ENCODE data around the gene AP2A2. TPM values are rescaled to one million over a fixed set of nuclear protein-coding genes. Genes with fewer than 3 reads are reported as not detected.
A peak's percentile ranks its signal among the peaks of the same experiment; 100 is the strongest.

AP2A2 gene
- polyA plus RNA-seq, 4 donors, result 30.5 to 67.3 (median 45.0) TPM

DNA sequence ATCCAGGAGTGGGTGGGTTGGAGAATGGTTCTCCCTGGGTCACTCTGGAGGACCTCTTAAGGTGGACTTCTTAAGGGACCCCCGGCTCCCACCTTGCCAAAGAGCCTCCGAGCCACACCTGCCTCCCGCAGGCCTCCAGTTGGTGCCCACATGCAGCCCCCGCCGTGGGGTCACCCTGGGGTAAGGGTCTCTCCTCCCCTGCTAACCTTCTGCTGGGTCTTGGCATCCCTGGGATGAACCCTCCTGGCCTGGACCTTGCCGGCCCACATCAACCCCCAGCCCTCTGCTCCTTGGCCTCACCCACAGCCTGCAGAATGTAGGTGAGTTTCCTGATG lies 123.4 kb downstream of the AP2A2 start:
- no peak for FAIRE-seq
- H3K36me3 ChIP-seq (ENCODE audit: control insufficient read depth in 3 of 3, insufficient read depth in 2 of 3, low read depth in 1 of 3, low read length in 3 of 3), result no peaks in the 10 kb centered on the region

GRCh38 chr11:1049431-1049891 lies 123.8 kb downstream of the AP2A2 start:
- FAIRE-seq (no peak), DNase-seq (no peak)
- 14 to 50% (median 34%) methylated on average over 13 of the region's 13 CpGs for WGBS, 3 donors
- no peaks in the 10 kb centered on the region for H3K9me3 ChIP-seq (ENCODE audit: control insufficient read depth in 2 of 2, insufficient read depth in 1 of 2, low read depth in 1 of 2, low read length in 1 of 2)
- no peak overlapping the region for H3K4me3 ChIP-seq (ENCODE audit: low read depth in 1 of 3, low read length in 3 of 3)
- H3K27me3 ChIP-seq (ENCODE audit: control insufficient read depth in 3 of 3, insufficient read depth in 3 of 3, low read length in 3 of 3), result peaks cover 0 to 2% (median 0%) of the 10 kb centered on the region in 3 donors
- peaks cover 0 to 14% (median under 1%) of the 10 kb centered on the region in 3 donors for H3K4me1 ChIP-seq (ENCODE audit: control insufficient read depth in 3 of 3, insufficient read depth in 2 of 3, low read depth in 1 of 3, low read length in 2 of 3)
- no peak overlapping the region for H3K27ac ChIP-seq (ENCODE audit: low read depth in 1 of 3, low read length in 2 of 3)
- H3K36me3 ChIP-seq (ENCODE audit: control insufficient read depth in 3 of 3, insufficient read depth in 2 of 3, low read depth in 1 of 3, low read length in 3 of 3), result no peaks in the 10 kb centered on the region

More for the DNA sequence above, 123.4 kb downstream of the AP2A2 start:
- WGBS, 3 donors, result 60 to 81% (median 60%) methylated on average over 6 of the region's 6 CpGs
- no peak for DNase-seq
- H3K27me3 ChIP-seq (ENCODE audit: control insufficient read depth in 3 of 3, insufficient read depth in 3 of 3, low read length in 3 of 3), result peaks cover 0 to 2% (median 0%) of the 10 kb centered on the region in 3 donors
- no peak overlapping the region for H3K27ac ChIP-seq (ENCODE audit: low read depth in 1 of 3, low read length in 2 of 3)
- peaks cover 0 to 10% (median 0%) of the 10 kb centered on the region in 3 donors for H3K4me1 ChIP-seq (ENCODE audit: control insufficient read depth in 3 of 3, insufficient read depth in 2 of 3, low read depth in 1 of 3, low read length in 2 of 3)
- H3K4me3 ChIP-seq (ENCODE audit: low read depth in 1 of 3, low read length in 3 of 3), result no peak overlapping the region
- H3K9me3 ChIP-seq (ENCODE audit: control insufficient read depth in 2 of 2, insufficient read depth in 1 of 2, low read depth in 1 of 2, low read length in 1 of 2), result no peaks in the 10 kb centered on the region

DNA sequence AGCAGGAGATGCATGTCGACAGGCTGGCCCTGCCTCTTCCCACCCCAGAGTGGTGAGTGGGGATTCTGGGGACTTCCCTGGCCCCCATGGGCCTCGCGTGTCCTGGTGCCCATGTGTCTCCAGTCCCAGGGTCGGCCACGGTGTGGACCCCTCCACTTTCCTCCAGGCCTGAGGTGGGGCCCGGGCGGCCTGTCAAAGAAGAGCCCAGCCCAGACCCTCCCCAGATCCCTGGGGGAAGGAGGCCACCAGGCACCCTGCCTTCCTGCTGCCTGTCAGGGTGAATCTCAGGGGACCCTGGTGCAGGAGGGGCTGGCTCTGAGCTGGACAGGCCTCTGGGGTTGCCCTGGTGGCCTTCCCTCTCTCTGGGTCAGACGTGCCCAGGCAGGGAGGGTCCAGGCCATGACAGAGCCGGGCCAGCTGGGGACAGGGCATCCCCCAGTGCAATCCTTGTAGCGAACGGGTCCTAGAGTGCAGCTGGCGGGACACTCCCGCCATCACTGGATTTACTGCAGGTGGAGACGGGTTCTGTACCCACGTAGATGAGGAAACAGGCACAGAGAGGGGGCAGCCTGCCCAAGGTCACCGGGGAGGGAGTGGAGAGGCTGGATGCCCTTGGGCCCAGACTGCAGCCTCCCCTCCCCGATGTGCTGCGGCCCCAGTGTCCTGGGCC lies 124.4 kb downstream of the AP2A2 start:
- no peak overlapping the region for H3K4me3 ChIP-seq (ENCODE audit: low read depth in 1 of 3, low read length in 3 of 3)
- DNase-seq, result no peak
- H3K36me3 ChIP-seq (ENCODE audit: control insufficient read depth in 3 of 3, insufficient read depth in 2 of 3, low read depth in 1 of 3, low read length in 3 of 3), result no peaks in the 10 kb centered on the region
- H3K27ac ChIP-seq (ENCODE audit: low read depth in 1 of 3, low read length in 2 of 3), result no peak overlapping the region
- 41 to 73% (median 61%) methylated on average over 18 of the region's 18 CpGs for WGBS, 3 donors
- peaks cover 0 to 20% (median 2%) of the 10 kb centered on the region in 3 donors for H3K4me1 ChIP-seq (ENCODE audit: control insufficient read depth in 3 of 3, insufficient read depth in 2 of 3, low read depth in 1 of 3, low read length in 2 of 3)
- peaks cover 0 to 2% (median 0%) of the 10 kb centered on the region in 3 donors for H3K27me3 ChIP-seq (ENCODE audit: control insufficient read depth in 3 of 3, insufficient read depth in 3 of 3, low read length in 3 of 3)
- no peak for FAIRE-seq
- no peaks in the 10 kb centered on the region for H3K9me3 ChIP-seq (ENCODE audit: control insufficient read depth in 2 of 2, insufficient read depth in 1 of 2, low read depth in 1 of 2, low read length in 1 of 2)

- Histone ChIP-seq H3K4me3 (ENCODE audit: low read depth in 1 of 3, low read length in 3 of 3) (no peak overlapping the region), H3K36me3 (ENCODE audit: control insufficient read depth in 3 of 3, insufficient read depth in 2 of 3, low read depth in 1 of 3, low read length in 3 of 3) (no peaks in the 10 kb centered on the region), H3K27me3 (ENCODE audit: control insufficient read depth in 3 of 3, insufficient read depth in 3 of 3, low read length in 3 of 3) (peaks cover 0 to 2% (median 0%) of the 10 kb centered on the region in 3 donors), H3K4me1 (ENCODE audit: control insufficient read depth in 3 of 3, insufficient read depth in 2 of 3, low read depth in 1 of 3, low read length in 2 of 3) (peaks cover 0 to 24% (median 2%) of the 10 kb centered on the region in 3 donors), H3K27ac (ENCODE audit: low read depth in 1 of 3, low read length in 2 of 3) (no peak overlapping the region), H3K9me3 (ENCODE audit: control insufficient read depth in 2 of 2, insufficient read depth in 1 of 2, low read depth in 1 of 2, low read length in 1 of 2) (no peaks in the 10 kb centered on the region)
- WGBS, 3 donors, result 12 to 44% (median 34%) methylated on average over 33 to 39 of the region's 39 CpGs
- DNase-seq, result peak; percentile 85
- FAIRE-seq, result no peak
These were observed 125.1 kb downstream of the AP2A2 start for GRCh38 chr11:1050581-1051355.

GRCh38 chr11:1051356-1052132 lies 125.9 kb downstream of the AP2A2 start:
- H3K4me1 ChIP-seq (ENCODE audit: control insufficient read depth in 3 of 3, insufficient read depth in 2 of 3, low read depth in 1 of 3, low read length in 2 of 3), result peaks cover 0 to 24% (median 2%) of the 10 kb centered on the region in 3 donors
- no peak overlapping the region for H3K4me3 ChIP-seq (ENCODE audit: low read depth in 1 of 3, low read length in 3 of 3)
- 48 to 67% (median 53%) methylated on average over 12 to 15 of the region's 15 CpGs for WGBS, 3 donors
- H3K27me3 ChIP-seq (ENCODE audit: control insufficient read depth in 3 of 3, insufficient read depth in 3 of 3, low read length in 3 of 3), result peaks cover 0 to 2% (median 0%) of the 10 kb centered on the region in 3 donors
- no peak for FAIRE-seq
- H3K9me3 ChIP-seq (ENCODE audit: control insufficient read depth in 2 of 2, insufficient read depth in 1 of 2, low read depth in 1 of 2, low read length in 1 of 2), result no peaks in the 10 kb centered on the region
- DNase-seq, result no peak
- H3K36me3 ChIP-seq (ENCODE audit: control insufficient read depth in 3 of 3, insufficient read depth in 2 of 3, low read depth in 1 of 3, low read length in 3 of 3), result no peaks in the 10 kb centered on the region
- H3K27ac ChIP-seq (ENCODE audit: low read depth in 1 of 3, low read length in 2 of 3), result no peak overlapping the region

GRCh38 chr11:1052133-1053011 lies 126.7 kb downstream of the AP2A2 start:
- Histone ChIP-seq H3K27ac (ENCODE audit: low read depth in 1 of 3, low read length in 2 of 3) (no peak overlapping the region), H3K9me3 (ENCODE audit: control insufficient read depth in 2 of 2, insufficient read depth in 1 of 2, low read depth in 1 of 2, low read length in 1 of 2) (no peaks in the 10 kb centered on the region), H3K36me3 (ENCODE audit: control insufficient read depth in 3 of 3, insufficient read depth in 2 of 3, low read depth in 1 of 3, low read length in 3 of 3) (no peaks in the 10 kb centered on the region), H3K4me3 (ENCODE audit: low read depth in 1 of 3, low read length in 3 of 3) (no peak overlapping the region), H3K27me3 (ENCODE audit: control insufficient read depth in 3 of 3, insufficient read depth in 3 of 3, low read length in 3 of 3) (peaks cover 0 to 2% (median 0%) of the 10 kb centered on the region in 3 donors), H3K4me1 (ENCODE audit: control insufficient read depth in 3 of 3, insufficient read depth in 2 of 3, low read depth in 1 of 3, low read length in 2 of 3) (peaks cover 0 to 24% (median 2%) of the 10 kb centered on the region in 3 donors)
- no peak for DNase-seq
- WGBS, 3 donors, result 70 to 84% (median 77%) methylated on average over 24 to 25 of the region's 25 CpGs
- no peak for FAIRE-seq

DNA sequence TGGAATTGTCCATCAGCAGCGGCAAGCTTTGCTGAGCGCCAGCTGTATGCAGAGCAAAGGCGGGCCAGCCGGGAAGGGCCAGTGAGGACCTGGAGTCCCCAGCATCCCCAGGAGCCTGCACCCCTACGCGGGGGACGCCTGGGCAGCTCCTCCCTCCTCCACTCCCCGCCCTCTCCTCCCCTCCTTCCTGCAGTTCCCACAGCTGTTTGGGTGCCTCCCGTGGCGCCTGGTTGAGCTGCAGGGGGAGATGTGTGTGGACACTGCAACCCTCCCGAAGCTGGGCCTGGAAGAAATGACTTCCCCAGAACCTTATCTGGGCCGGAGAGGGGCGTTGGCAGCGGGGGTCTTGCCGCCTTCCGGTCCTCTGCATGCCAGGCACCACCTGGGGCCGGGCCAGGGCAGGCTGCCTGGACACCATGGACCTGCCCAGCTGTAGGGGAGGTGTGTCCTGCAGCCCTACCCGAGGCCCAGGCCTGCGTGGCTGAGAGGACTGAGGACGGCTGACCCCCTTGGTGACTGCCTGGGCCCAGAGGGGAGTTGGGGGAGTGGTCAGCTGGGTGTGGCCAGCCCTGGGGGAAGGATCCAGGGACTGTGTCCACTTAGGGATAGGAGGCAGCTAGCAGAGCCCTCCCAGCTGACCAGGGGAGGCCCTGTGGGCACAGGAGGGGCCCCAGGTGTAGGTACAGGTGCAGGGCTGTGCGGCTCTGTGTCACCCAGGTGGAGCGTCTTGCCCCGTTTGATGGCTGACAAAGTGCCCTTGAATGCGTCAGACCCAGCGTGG lies 127.6 kb downstream of the AP2A2 start:
- FAIRE-seq, result no peak

More for the DNA sequence above, 127.6 kb downstream of the AP2A2 start:
- peak; percentile 28 to 37 for DNase-seq
- Histone ChIP-seq H3K27me3 (ENCODE audit: control insufficient read depth in 3 of 3, insufficient read depth in 3 of 3, low read length in 3 of 3) (peaks cover 0 to 2% (median 0%) of the 10 kb centered on the region in 3 donors), H3K36me3 (ENCODE audit: control insufficient read depth in 3 of 3, insufficient read depth in 2 of 3, low read depth in 1 of 3, low read length in 3 of 3) (no peaks in the 10 kb centered on the region), H3K9me3 (ENCODE audit: control insufficient read depth in 2 of 2, insufficient read depth in 1 of 2, low read depth in 1 of 2, low read length in 1 of 2) (no peaks in the 10 kb centered on the region), H3K4me1 (ENCODE audit: control insufficient read depth in 3 of 3, insufficient read depth in 2 of 3, low read depth in 1 of 3, low read length in 2 of 3) (peaks cover 0 to 24% (median 2%) of the 10 kb centered on the region in 3 donors), H3K4me3 (ENCODE audit: low read depth in 1 of 3, low read length in 3 of 3) (peak overlapping the region in 1 of 3 donors; percentile 11), H3K27ac (ENCODE audit: low read depth in 1 of 3, low read length in 2 of 3) (peak overlapping the region; percentile 5 to 74 (median 61))
- WGBS, 3 donors, result 45 to 66% (median 51%) methylated on average over 22 to 25 of the region's 25 CpGs

Data from small intestine (tissue), 7 donors.